Measurements from ENCODE around the gene SLC25A19. TPM values are rescaled to one million over a fixed set of nuclear protein-coding genes. Genes with fewer than 3 reads are reported as not detected.

SLC25A19 gene
- 10 to 100 TPM; 11.4 to 15.6 (median 12.7) TPM for polyA plus RNA-seq
- long read RNA-seq, donor 1: 0 reads
- long read RNA-seq, donor 2: 0 reads
- long read RNA-seq, donor 3, partial matches to known transcripts: 0 of 1 reads
- long read RNA-seq, donor 3, other reads (novel, unspliced or antisense): 0 of 1 reads
- long read RNA-seq, donor 4: 0 reads
- long read RNA-seq, donor 5: 0 reads
- long read RNA-seq, donor 6, partial matches to known transcripts: 0 of 1 reads
- long read RNA-seq, donor 6, other reads (novel, unspliced or antisense): 0 of 1 reads
- long read RNA-seq, donor 7, partial matches to known transcripts: 0 of 3 reads
- long read RNA-seq, donor 7, other reads (novel, unspliced or antisense): 0 of 3 reads
- long read RNA-seq, donor 8: 0 reads
- long read RNA-seq, donor 9: 0 reads
- long read RNA-seq, donor 10, partial matches to known transcripts: 0 of 5 reads
- long read RNA-seq, donor 10, other reads (novel, unspliced or antisense): 0 of 5 reads

DNA sequence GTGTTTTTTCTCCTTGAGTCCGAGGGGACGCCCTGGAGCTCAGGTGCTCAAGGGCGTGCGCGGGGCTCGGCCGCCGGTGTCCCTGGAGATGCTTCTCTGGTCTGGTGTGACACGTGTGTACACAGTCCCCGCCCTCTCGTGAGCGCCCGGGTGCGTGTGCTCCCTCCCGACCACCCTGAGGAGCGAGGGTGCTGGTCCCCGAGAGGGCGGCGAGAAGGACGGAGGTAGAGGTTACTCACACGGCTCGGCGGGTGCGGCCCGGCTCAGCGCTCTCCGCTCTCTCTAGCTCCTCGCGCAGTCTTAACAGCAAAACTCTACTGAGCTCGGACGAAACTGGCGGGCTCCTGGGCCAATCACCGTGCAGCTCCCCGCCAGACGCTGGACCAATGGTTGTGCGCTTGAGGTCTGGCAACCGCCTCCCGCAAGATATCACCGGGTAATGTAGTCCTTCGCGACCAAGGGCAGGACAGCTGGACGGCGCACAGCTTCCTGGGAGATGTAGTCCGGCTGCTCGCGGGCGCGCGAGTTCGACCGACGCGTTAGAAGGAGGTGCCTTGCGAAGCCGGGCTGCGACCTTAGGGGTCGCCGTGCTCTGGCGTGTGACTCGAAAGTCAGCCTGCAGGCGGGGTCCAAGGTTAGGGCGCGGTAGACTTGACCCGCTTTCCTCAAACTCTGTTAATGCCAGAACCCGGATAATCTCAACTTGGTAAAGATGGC lies at the start of gene SLC25A19:
Gene SLC25A19, minus strand, starts transcription at position 319 of the 717 bp plus-strand sequence. CDS start 2,669 bp downstream, outside the sequence.
- DNase-seq: peak; percentile 99
- no peak for FAIRE-seq
- Histone ChIP-seq H3K27me3 (ENCODE audit: control insufficient read depth in 3 of 3, insufficient read depth in 3 of 3, low read length in 3 of 3) (no peaks in the 10 kb centered on the region), H3K4me3 (ENCODE audit: low read depth in 1 of 3, low read length in 3 of 3) (peak within 1 kb of the TSS; percentile 54 to 75 (median 59)), H3K4me1 (ENCODE audit: control insufficient read depth in 3 of 3, insufficient read depth in 2 of 3, low read depth in 1 of 3, low read length in 2 of 3) (peaks cover 0 to 4% (median 0%) of the 10 kb centered on the region in 3 donors), H3K27ac (ENCODE audit: low read depth in 1 of 3, low read length in 2 of 3) (peak within 1 kb of the TSS; percentile 75 to 100 (median 88)), H3K36me3 (ENCODE audit: control insufficient read depth in 3 of 3, insufficient read depth in 2 of 3, low read depth in 1 of 3, low read length in 3 of 3) (peaks cover 0 to 21% (median 4%) of the 10 kb centered on the region in 3 donors), H3K9me3 (ENCODE audit: control insufficient read depth in 2 of 2, insufficient read depth in 1 of 2, low read depth in 1 of 2, low read length in 1 of 2) (no peaks in the 10 kb centered on the region)
- 0% methylated on average over 60 to 65 of the region's 65 CpGs for WGBS, 3 donors

DNA sequence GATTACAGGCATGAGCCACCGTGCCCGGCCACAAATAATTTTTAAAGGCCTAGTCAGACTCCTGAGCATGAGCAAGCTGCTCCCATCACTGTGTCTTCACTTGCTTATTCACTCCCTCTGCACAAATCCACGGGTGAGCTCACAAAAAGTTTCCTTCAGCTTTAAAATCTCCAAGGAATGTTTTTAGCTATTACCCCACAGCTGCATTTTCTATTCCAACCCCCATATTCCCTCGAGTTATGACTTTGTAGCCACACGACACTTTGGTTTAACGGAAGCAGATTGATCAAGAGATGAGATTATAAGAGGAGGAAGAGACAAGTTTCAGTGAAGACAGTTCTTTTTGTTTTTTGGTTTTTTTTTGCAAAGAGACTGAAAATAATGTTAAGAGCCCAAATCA lies 49.1 kb upstream of the SLC25A19 start:
- WGBS, 3 donors: 55 to 72% (median 63%) methylated on average over 6 of the region's 6 CpGs
- Histone ChIP-seq H3K27ac (ENCODE audit: low read depth in 1 of 3, low read length in 2 of 3) (no peak overlapping the region), H3K27me3 (ENCODE audit: control insufficient read depth in 3 of 3, insufficient read depth in 3 of 3, low read length in 3 of 3) (no peaks in the 10 kb centered on the region), H3K36me3 (ENCODE audit: control insufficient read depth in 3 of 3, insufficient read depth in 2 of 3, low read depth in 1 of 3, low read length in 3 of 3) (peaks cover 0 to 8% (median 0%) of the 10 kb centered on the region in 3 donors), H3K4me3 (ENCODE audit: low read depth in 1 of 3, low read length in 3 of 3) (no peak overlapping the region), H3K4me1 (ENCODE audit: control insufficient read depth in 3 of 3, insufficient read depth in 2 of 3, low read depth in 1 of 3, low read length in 2 of 3) (peaks cover 0 to 5% (median 0%) of the 10 kb centered on the region in 3 donors), H3K9me3 (ENCODE audit: control insufficient read depth in 2 of 2, insufficient read depth in 1 of 2, low read depth in 1 of 2, low read length in 1 of 2) (no peaks in the 10 kb centered on the region)
- no peak for FAIRE-seq
- no peak for DNase-seq

DNA sequence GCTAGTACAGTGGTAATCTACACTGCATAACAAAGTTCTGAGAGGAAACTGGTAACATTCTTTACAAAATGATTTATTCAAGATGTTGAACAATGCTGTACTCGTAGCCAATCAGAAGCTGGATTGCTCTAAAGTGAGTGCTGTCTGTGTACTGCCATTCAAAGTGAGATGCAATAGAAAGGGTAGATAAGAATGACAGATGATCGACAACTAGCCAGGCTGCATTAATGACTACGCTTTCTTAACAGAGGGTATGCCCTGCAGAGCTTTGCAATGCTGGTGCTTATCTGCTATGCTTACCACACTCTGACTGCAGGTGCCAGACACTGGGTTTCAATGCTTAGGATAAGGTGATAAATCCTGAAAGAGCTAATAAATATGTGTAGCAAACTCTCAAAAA lies 46.1 kb upstream of the SLC25A19 start:
- Histone ChIP-seq H3K9me3 (ENCODE audit: control insufficient read depth in 2 of 2, insufficient read depth in 1 of 2, low read depth in 1 of 2, low read length in 1 of 2) (no peaks in the 10 kb centered on the region), H3K36me3 (ENCODE audit: control insufficient read depth in 3 of 3, insufficient read depth in 2 of 3, low read depth in 1 of 3, low read length in 3 of 3) (peaks cover 0 to 11% (median 4%) of the 10 kb centered on the region in 3 donors), H3K4me1 (ENCODE audit: control insufficient read depth in 3 of 3, insufficient read depth in 2 of 3, low read depth in 1 of 3, low read length in 2 of 3) (peaks cover 0 to 5% (median 2%) of the 10 kb centered on the region in 3 donors), H3K27me3 (ENCODE audit: control insufficient read depth in 3 of 3, insufficient read depth in 3 of 3, low read length in 3 of 3) (no peaks in the 10 kb centered on the region), H3K4me3 (ENCODE audit: low read depth in 1 of 3, low read length in 3 of 3) (no peak overlapping the region), H3K27ac (ENCODE audit: low read depth in 1 of 3, low read length in 2 of 3) (no peak overlapping the region)
- peak in 1 of 2 donors; percentile 33 for DNase-seq
- 49 to 67% (median 61%) methylated on average over 3 of the region's 3 CpGs for WGBS, 3 donors
- FAIRE-seq: no peak

DNA sequence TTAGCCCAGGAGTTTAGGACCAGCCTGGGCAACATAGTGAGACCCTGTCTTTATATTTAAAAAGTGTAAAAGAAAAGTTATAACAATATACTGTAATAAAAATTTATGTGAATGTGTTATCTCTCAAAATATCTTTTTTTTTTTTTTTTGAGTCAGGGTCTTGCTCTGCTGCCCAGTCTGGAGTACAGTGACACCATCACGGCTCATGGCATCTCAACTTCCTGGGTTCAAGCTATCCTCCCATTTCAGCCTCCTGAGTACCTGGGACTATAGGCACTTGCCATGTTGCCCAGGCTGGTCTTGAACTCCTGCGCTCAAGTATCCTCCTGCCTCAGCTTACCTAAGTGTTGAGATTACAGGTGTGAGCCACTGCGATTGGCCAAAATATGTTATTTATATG lies 45.5 kb upstream of the SLC25A19 start:
- Histone ChIP-seq H3K4me1 (ENCODE audit: control insufficient read depth in 3 of 3, insufficient read depth in 2 of 3, low read depth in 1 of 3, low read length in 2 of 3) (peaks cover 0 to 5% (median 2%) of the 10 kb centered on the region in 3 donors), H3K4me3 (ENCODE audit: low read depth in 1 of 3, low read length in 3 of 3) (no peak overlapping the region), H3K9me3 (ENCODE audit: control insufficient read depth in 2 of 2, insufficient read depth in 1 of 2, low read depth in 1 of 2, low read length in 1 of 2) (no peaks in the 10 kb centered on the region), H3K36me3 (ENCODE audit: control insufficient read depth in 3 of 3, insufficient read depth in 2 of 3, low read depth in 1 of 3, low read length in 3 of 3) (peaks cover 0 to 13% (median 4%) of the 10 kb centered on the region in 3 donors), H3K27ac (ENCODE audit: low read depth in 1 of 3, low read length in 2 of 3) (no peak overlapping the region), H3K27me3 (ENCODE audit: control insufficient read depth in 3 of 3, insufficient read depth in 3 of 3, low read length in 3 of 3) (no peaks in the 10 kb centered on the region)
- FAIRE-seq: no peak
- WGBS, 3 donors: 93 to 100% (median 97%) methylated on average over 3 of the region's 3 CpGs
- no peak for DNase-seq

DNA sequence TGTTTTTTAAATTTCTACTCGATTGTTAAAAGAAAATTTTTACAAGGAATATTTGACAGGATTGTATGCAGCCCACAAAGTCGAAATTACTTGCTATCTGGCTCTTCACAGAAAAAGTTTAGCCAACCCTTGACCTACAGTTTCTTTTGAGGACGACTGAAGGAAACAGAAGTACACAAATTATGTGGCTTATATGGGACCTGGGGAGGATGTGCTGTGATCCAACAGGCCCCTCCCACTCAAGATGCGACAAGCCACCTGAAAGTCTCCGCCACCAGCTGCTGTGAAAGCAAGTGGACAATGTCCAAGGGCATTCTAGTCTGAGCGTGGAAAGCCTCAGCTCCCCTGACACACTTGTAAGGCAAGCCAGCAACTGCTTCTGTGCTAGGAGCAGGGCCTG lies 42.4 kb upstream of the SLC25A19 start:
- Histone ChIP-seq H3K27me3 (ENCODE audit: control insufficient read depth in 3 of 3, insufficient read depth in 3 of 3, low read length in 3 of 3) (no peaks in the 10 kb centered on the region), H3K4me1 (ENCODE audit: control insufficient read depth in 3 of 3, insufficient read depth in 2 of 3, low read depth in 1 of 3, low read length in 2 of 3) (peaks cover 0 to 5% (median 2%) of the 10 kb centered on the region in 3 donors), H3K9me3 (ENCODE audit: control insufficient read depth in 2 of 2, insufficient read depth in 1 of 2, low read depth in 1 of 2, low read length in 1 of 2) (no peaks in the 10 kb centered on the region), H3K27ac (ENCODE audit: low read depth in 1 of 3, low read length in 2 of 3) (no peak overlapping the region), H3K36me3 (ENCODE audit: control insufficient read depth in 3 of 3, insufficient read depth in 2 of 3, low read depth in 1 of 3, low read length in 3 of 3) (peaks cover 0 to 21% (median 4%) of the 10 kb centered on the region in 3 donors), H3K4me3 (ENCODE audit: low read depth in 1 of 3, low read length in 3 of 3) (no peak overlapping the region)
- WGBS, 3 donors: 72 to 77% (median 74%) methylated on average over 6 of the region's 6 CpGs
- FAIRE-seq (no peak), DNase-seq (no peak)

DNA sequence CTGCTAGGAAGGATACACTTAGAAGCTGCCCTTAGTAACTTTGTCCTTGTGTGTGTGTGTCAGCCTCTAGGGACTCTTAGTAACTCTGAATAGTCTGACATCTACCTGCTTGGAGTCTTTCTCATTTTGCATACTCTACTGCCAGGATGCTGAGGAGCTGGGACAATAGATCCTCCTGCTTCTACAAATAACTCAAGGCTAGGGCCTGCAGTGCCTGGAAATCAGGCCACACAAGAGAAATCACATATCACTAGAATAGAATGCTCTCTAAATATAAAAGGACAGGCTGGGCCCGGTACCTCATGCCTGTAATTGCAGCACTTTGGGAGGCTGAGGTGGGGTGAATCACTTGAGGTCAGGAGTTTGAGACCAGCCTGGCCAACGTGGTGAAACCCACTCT lies 38.5 kb upstream of the SLC25A19 start:
- no peaks in the 10 kb centered on the region for H3K9me3 ChIP-seq (ENCODE audit: control insufficient read depth in 2 of 2, insufficient read depth in 1 of 2, low read depth in 1 of 2, low read length in 1 of 2)
- H3K4me1 ChIP-seq (ENCODE audit: control insufficient read depth in 3 of 3, insufficient read depth in 2 of 3, low read depth in 1 of 3, low read length in 2 of 3): peaks cover 0 to 7% (median 2%) of the 10 kb centered on the region in 3 donors
- FAIRE-seq: no peak
- no peak for DNase-seq
- H3K27ac ChIP-seq (ENCODE audit: low read depth in 1 of 3, low read length in 2 of 3): no peak overlapping the region
- H3K36me3 ChIP-seq (ENCODE audit: control insufficient read depth in 3 of 3, insufficient read depth in 2 of 3, low read depth in 1 of 3, low read length in 3 of 3): peaks cover 0 to 52% (median 4%) of the 10 kb centered on the region in 3 donors
- H3K4me3 ChIP-seq (ENCODE audit: low read depth in 1 of 3, low read length in 3 of 3): no peak overlapping the region
- no peaks in the 10 kb centered on the region for H3K27me3 ChIP-seq (ENCODE audit: control insufficient read depth in 3 of 3, insufficient read depth in 3 of 3, low read length in 3 of 3)
- WGBS, 3 donors: 72 to 82% (median 79%) methylated on average over 2 of the region's 2 CpGs

DNA sequence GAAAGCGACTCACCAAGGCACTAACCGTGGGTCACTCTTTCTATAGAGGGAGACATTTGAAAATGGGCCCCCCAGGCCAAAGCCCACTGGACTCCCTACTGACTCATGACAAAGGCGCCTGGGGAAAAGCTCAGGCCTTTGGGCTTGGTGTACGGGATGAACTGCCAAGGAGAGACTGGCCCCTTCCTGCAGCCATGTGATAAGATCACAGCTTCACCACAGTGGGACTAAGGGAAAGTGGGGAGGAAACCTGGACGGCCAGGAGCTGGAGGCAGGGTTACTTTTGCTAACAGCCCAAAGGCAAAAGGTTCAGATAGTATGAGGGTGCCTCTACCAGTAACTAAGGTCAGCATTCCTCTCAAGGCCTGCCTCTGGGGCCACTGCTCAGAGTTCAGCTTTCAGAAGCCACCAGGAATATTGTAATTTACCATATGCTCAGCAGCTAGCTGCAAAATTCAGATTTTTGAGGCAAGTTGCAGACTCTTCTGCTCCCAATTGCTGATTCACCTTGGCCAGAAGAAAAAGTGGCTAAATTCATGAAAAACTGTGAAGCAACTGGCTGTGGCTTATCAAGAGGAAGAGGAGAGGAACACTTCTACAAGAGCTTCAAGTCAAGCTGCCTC lies 37.1 kb upstream of the SLC25A19 start:
- WGBS, 3 donors: 68 to 84% (median 77%) methylated on average over 5 of the region's 5 CpGs
- Histone ChIP-seq H3K9me3 (ENCODE audit: control insufficient read depth in 2 of 2, insufficient read depth in 1 of 2, low read depth in 1 of 2, low read length in 1 of 2) (no peaks in the 10 kb centered on the region), H3K4me3 (ENCODE audit: low read depth in 1 of 3, low read length in 3 of 3) (no peak overlapping the region), H3K27ac (ENCODE audit: low read depth in 1 of 3, low read length in 2 of 3) (peak overlapping the region in 2 of 3 donors; percentile 8 to 41), H3K36me3 (ENCODE audit: control insufficient read depth in 3 of 3, insufficient read depth in 2 of 3, low read depth in 1 of 3, low read length in 3 of 3) (peaks cover 0 to 58% (median 0%) of the 10 kb centered on the region in 3 donors), H3K4me1 (ENCODE audit: control insufficient read depth in 3 of 3, insufficient read depth in 2 of 3, low read depth in 1 of 3, low read length in 2 of 3) (peaks cover 0 to 7% (median 0%) of the 10 kb centered on the region in 3 donors), H3K27me3 (ENCODE audit: control insufficient read depth in 3 of 3, insufficient read depth in 3 of 3, low read length in 3 of 3) (no peaks in the 10 kb centered on the region)
- FAIRE-seq: no peak
- peak in 1 of 2 donors; percentile 50 for DNase-seq

DNA sequence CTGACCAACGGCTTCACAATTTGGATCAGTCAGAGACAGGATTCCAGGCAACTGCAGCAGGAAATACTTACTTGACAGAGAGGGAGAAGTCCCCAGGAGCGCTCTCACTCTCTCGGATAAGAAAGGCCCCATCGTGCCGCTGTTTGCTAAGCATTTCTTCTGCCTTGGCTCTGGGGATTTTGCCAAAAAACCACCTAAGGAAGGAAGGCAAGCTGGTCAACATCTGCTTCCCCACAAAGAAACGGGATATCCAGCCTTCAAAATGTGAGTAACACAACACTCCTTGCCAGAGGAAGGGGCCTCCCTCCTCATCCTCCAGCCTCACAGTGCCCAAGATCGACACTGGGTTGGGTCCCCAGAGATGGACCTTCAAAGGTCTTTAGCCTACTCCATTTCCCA lies 36.6 kb upstream of the SLC25A19 start:
- peaks cover 0 to 7% (median 0%) of the 10 kb centered on the region in 3 donors for H3K4me1 ChIP-seq (ENCODE audit: control insufficient read depth in 3 of 3, insufficient read depth in 2 of 3, low read depth in 1 of 3, low read length in 2 of 3)
- H3K4me3 ChIP-seq (ENCODE audit: low read depth in 1 of 3, low read length in 3 of 3): no peak overlapping the region
- FAIRE-seq (no peak), DNase-seq (no peak)
- peaks cover 0 to 61% (median 0%) of the 10 kb centered on the region in 3 donors for H3K36me3 ChIP-seq (ENCODE audit: control insufficient read depth in 3 of 3, insufficient read depth in 2 of 3, low read depth in 1 of 3, low read length in 3 of 3)
- 64 to 88% (median 81%) methylated on average over 7 of the region's 7 CpGs for WGBS, 3 donors
- H3K27me3 ChIP-seq (ENCODE audit: control insufficient read depth in 3 of 3, insufficient read depth in 3 of 3, low read length in 3 of 3): no peaks in the 10 kb centered on the region
- peak overlapping the region in 2 of 3 donors; percentile 8 to 41 for H3K27ac ChIP-seq (ENCODE audit: low read depth in 1 of 3, low read length in 2 of 3)
- no peaks in the 10 kb centered on the region for H3K9me3 ChIP-seq (ENCODE audit: control insufficient read depth in 2 of 2, insufficient read depth in 1 of 2, low read depth in 1 of 2, low read length in 1 of 2)

Measured in small intestine (tissue), 16 donors.